ENCODE measurements around the gene HNRNPUL1.

GRCh38 chr19:41218249-41218614 lies 45.9 kb upstream of the HNRNPUL1 start:
- TF ChIP-seq CTCF (conservative IDR thresholded peaks at IDR 0.05; ENCODE audit: low read length) (no peak), EZH2phosphoT487 (IDR thresholded peaks at IDR 0.05; ENCODE audit: borderline replicate concordance) (no peak)

Measured in Loucy (cell line).